ENCODE data around the gene ACTR1A. TPM values are rescaled to one million over a fixed set of nuclear protein-coding genes. Genes with fewer than 3 reads are reported as not detected.

Gene ACTR1A
- total RNA-seq: 10 to 100 TPM; 68.0 to 85.6 (median 82.3) TPM

- H3K4me1 ChIP-seq: peaks cover 17 to 80% (median 46%) of the 10 kb centered on the region in 3 donors
- H3K27me3 ChIP-seq: no peaks in the 10 kb centered on the region
- H3K36me3 ChIP-seq: no peaks in the 10 kb centered on the region
- H3K27ac ChIP-seq: peak within 1 kb of the TSS; percentile 96 to 99 (median 98)
- H3K9me3 ChIP-seq: no peaks in the 10 kb centered on the region
- TF ChIP-seq POLR2A (IDR thresholded peaks at IDR 0.05) (peak in 3 of 4 donors; percentile 65 to 88 (median 71)), CTCF (IDR thresholded peaks at IDR 0.05) (peak in 2 of 6 experiments; percentile 11 to 30)
- 0% methylated on average over 7 to 15 of the region's 42 CpGs for WGBS, 2 donors
- peak; percentile 77 for DNase-seq
- H3K4me3 ChIP-seq: peak within 1 kb of the TSS; percentile 88 to 99 (median 92)
- intact Hi-C loops (cut with DNase I): no loop called here
Measured at GRCh38 chr10:102502337-102503151, at the start of gene ACTR1A. TSS of gene ACTR1A (minus strand) at chr10:102502712. CDS start at chr10:102502647, 65 bp downstream.

- 99 to 100% methylated on average over 6 to 9 of the region's 9 CpGs for WGBS, 2 donors
- no peak overlapping the region for H3K27ac ChIP-seq
- TF ChIP-seq POLR2A (IDR thresholded peaks at IDR 0.05) (no peak), CTCF (IDR thresholded peaks at IDR 0.05) (no peak)
- no peak overlapping the region for H3K4me3 ChIP-seq
- H3K9me3 ChIP-seq: no peaks in the 10 kb centered on the region
- peaks cover 0 to 18% (median 8%) of the 10 kb centered on the region in 3 donors for H3K4me1 ChIP-seq
- intact Hi-C loops (cut with DNase I): no loop called here
- peaks cover 0 to 34% (median 0%) of the 10 kb centered on the region in 3 donors for H3K36me3 ChIP-seq
- DNase-seq: no peak
- H3K27me3 ChIP-seq: no peaks in the 10 kb centered on the region
Measured at GRCh38 chr10:102550636-102551210, 48.2 kb upstream of the ACTR1A start.

DNA sequence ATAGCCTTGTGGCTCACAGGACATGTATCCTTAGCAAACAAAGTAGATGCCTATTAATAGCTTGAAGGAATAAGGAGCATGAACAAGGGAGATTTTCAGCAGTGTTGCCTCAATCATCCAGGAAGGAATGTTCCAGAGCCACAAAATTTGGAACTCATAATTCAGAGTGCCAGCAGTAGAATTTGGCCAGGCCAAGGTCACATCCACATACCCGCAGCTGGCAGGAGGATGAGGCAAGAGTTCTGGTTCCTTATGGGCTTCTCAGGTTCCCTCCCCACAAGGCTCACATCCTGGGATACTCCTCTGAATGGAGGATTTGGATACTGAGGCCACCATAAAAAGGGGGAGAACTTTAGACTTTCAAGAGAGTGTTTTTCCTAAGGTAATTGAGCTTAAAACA lies 47.0 kb upstream of the ACTR1A start:
- TF ChIP-seq POLR2A (IDR thresholded peaks at IDR 0.05): no peak
- TF ChIP-seq CTCF (IDR thresholded peaks at IDR 0.05): no peak
- 75 to 86% methylated on average over 1 of the region's 1 CpG for WGBS, 2 donors
- no peak for DNase-seq
- no peak overlapping the region for H3K4me3 ChIP-seq
- no peak overlapping the region for H3K27ac ChIP-seq
- H3K9me3 ChIP-seq: no peaks in the 10 kb centered on the region
- intact Hi-C loops (cut with DNase I): no loop called here
- H3K27me3 ChIP-seq: no peaks in the 10 kb centered on the region
- H3K4me1 ChIP-seq: peaks cover 0 to 17% (median 8%) of the 10 kb centered on the region in 3 donors
- H3K36me3 ChIP-seq: peaks cover 0 to 34% (median 0%) of the 10 kb centered on the region in 3 donors

DNA sequence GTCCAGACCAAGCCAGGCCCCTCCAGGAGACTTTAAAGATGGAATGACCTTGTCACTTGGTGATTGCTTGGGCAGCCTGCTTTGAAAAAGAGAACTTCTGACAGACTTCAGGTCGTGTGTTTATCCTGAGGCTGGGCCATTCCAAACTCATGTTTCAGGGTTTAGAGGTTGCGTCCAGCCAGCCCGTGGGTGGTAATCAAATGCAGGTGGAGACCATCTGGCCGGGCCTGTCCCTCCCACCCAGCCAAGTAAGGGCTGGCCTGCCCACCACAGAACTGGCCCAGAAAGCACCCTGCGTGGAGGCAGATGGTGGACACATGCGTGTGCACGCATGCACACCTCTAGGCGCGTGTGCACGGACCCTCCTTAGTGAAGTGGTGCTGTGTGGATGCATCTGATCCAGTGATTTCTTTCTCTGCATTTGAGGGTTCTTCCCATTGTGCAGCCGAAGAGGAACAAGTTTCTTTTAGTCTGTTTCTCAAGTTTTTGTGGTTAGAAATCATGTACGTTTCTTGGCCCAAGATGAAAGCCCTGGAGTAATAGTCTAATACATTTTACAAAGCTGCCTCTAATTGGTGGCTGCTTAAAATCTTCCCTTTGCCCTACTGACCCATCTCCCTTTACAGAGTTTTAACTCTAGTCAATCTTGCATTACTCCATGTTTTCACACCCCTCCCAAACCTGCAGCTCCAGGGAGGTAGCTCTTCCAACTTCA lies 44.3 kb upstream of the ACTR1A start:
- Histone ChIP-seq H3K36me3 (peaks cover 0 to 26% (median 0%) of the 10 kb centered on the region in 3 donors), H3K4me1 (peaks cover 0 to 17% (median 8%) of the 10 kb centered on the region in 3 donors), H3K9me3 (no peaks in the 10 kb centered on the region), H3K27me3 (no peaks in the 10 kb centered on the region), H3K27ac (no peak overlapping the region), H3K4me3 (no peak overlapping the region)
- WGBS, 2 donors: 15 to 75% methylated on average over 2 to 11 of the region's 12 CpGs
- intact Hi-C loops (cut with DNase I): no loop called here
- DNase-seq: no peak
- TF ChIP-seq CTCF (IDR thresholded peaks at IDR 0.05) (no peak), POLR2A (IDR thresholded peaks at IDR 0.05) (no peak)

Measured in esophagus squamous epithelium (tissue), 5 donors.